Memory B cell (primary cell): ENCODE data around the gene ARL6IP5.
A peak's percentile ranks its signal among the peaks of the same experiment; 100 is the strongest.

Experiments used
- ATAC-seq: fragments of 150-1000 bp; cut with Tn5 transposase; 2 replicates; pipeline ENCODE4 v1.10.0; 2021; ENCODE audit warnings: low read depth, mild to moderate bottlenecking, moderate library complexity
- DNase-seq, 2 donors: peaks; one replicate each; pipeline ENCODE4 v3.0.0; 2022; ENCODE audit warnings: low spot score in 2 of 2
- H3K27ac Mint-ChIP-seq: one replicate; pipeline ENCODE4 v1.8.0; 2022; ENCODE audit warnings: mild to moderate bottlenecking, moderate library complexity, mixed read lengths
- H3K27me3 Mint-ChIP-seq: one replicate; pipeline ENCODE4 v1.8.0; 2022; ENCODE audit warnings: mixed read lengths
- H3K36me3 Mint-ChIP-seq: one replicate; pipeline ENCODE4 v1.8.0; 2022; ENCODE audit warnings: mild to moderate bottlenecking, mixed read lengths
- H3K4me1 Mint-ChIP-seq: one replicate; pipeline ENCODE4 v1.8.0; 2022; ENCODE audit warnings: mixed read lengths
- H3K4me3 Mint-ChIP-seq: one replicate; pipeline ENCODE4 v1.8.0; 2022; ENCODE audit warnings: mild to moderate bottlenecking, moderate library complexity, mixed read lengths
- H3K9me3 Mint-ChIP-seq: one replicate; pipeline ENCODE4 v1.8.0; 2022; ENCODE audit warnings: mixed read lengths

ARL6IP5 gene

DNA sequence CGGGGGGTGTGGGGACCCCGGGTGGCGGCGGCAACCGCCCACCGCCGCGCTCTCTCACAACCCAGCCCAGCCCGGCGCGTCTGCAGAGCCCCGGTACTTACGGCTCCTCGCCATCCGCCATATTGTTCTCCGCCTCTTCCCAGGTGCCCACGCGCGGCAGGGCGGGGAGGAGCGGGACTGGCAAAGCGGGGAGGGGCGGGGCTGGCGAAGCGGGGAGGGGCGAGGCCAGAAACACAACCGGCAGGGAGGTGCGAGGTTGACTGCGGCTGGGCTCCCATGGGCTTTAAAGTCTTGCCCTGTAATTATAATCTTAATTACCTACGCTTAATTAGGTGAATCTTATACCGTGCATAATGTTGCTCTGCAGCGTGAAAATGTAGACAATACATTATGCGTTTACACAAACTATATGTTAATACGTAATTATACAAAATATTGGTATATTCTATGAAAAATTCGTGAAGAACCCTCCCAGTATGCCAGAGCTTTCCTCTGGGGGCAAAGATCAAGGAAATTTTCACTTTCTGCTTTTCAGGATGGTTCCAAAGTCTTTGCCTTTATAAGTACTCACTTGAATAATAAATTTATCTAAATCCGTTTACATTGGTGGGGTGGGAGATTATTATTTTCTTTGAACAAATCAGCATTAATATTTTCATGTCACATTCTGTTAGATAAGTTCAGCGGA is 4.4 kb upstream of the ARL6IP5 start, which contains the start of gene UBA3:
TSS of gene UBA3 (minus strand) at position 133 of the 688 bp plus-strand sequence. CDS start at position 121, 12 bp downstream.
- ATAC-seq (peak; percentile 66), DNase-seq (peak; percentile 72 to 77)
- Mint-ChIP-seq H3K4me1 (peaks cover 36% of the 10 kb centered on the region), H3K4me3 (peak within 1 kb of the TSS; percentile 84), H3K36me3 (peaks cover 2% of the 10 kb centered on the region), H3K9me3 (no peaks in the 10 kb centered on the region), H3K27me3 (no peaks in the 10 kb centered on the region), H3K27ac (peak within 1 kb of the TSS; percentile 99)

GRCh38 chr3:69081583-69082262 is 3.0 kb upstream of the ARL6IP5 start:
- Mint-ChIP-seq H3K27me3 (no peaks in the 10 kb centered on the region), H3K36me3 (peaks cover under 1% of the 10 kb centered on the region), H3K4me3 (peak overlapping the region; percentile 47), H3K4me1 (peaks cover 40% of the 10 kb centered on the region), H3K27ac (peak overlapping the region; percentile 99), H3K9me3 (no peaks in the 10 kb centered on the region)
- DNase-seq (no peak), ATAC-seq (no peak)

- Mint-ChIP-seq H3K36me3 (no peaks in the 10 kb centered on the region), H3K4me3 (no peak overlapping the region), H3K4me1 (peaks cover 40% of the 10 kb centered on the region), H3K9me3 (no peaks in the 10 kb centered on the region), H3K27me3 (no peaks in the 10 kb centered on the region), H3K27ac (peak overlapping the region; percentile 99)
- ATAC-seq (no peak), DNase-seq (no peak)
Observed at GRCh38 chr3:69082361-69082760, 2.4 kb upstream of the ARL6IP5 start.

- DNase-seq (peak in 1 of 2 donors; percentile 48), ATAC-seq (peak; percentile 40)
- peaks cover 38% of the 10 kb centered on the region for H3K4me1 Mint-ChIP-seq
- H3K27ac Mint-ChIP-seq = peak overlapping the region; percentile 99
- H3K27me3 Mint-ChIP-seq = no peaks in the 10 kb centered on the region
- H3K36me3 Mint-ChIP-seq = no peaks in the 10 kb centered on the region
- no peaks in the 10 kb centered on the region for H3K9me3 Mint-ChIP-seq
- H3K4me3 Mint-ChIP-seq = peak overlapping the region; percentile 65
Observed at GRCh38 chr3:69082805-69083204, 1.9 kb upstream of the ARL6IP5 start.

DNA sequence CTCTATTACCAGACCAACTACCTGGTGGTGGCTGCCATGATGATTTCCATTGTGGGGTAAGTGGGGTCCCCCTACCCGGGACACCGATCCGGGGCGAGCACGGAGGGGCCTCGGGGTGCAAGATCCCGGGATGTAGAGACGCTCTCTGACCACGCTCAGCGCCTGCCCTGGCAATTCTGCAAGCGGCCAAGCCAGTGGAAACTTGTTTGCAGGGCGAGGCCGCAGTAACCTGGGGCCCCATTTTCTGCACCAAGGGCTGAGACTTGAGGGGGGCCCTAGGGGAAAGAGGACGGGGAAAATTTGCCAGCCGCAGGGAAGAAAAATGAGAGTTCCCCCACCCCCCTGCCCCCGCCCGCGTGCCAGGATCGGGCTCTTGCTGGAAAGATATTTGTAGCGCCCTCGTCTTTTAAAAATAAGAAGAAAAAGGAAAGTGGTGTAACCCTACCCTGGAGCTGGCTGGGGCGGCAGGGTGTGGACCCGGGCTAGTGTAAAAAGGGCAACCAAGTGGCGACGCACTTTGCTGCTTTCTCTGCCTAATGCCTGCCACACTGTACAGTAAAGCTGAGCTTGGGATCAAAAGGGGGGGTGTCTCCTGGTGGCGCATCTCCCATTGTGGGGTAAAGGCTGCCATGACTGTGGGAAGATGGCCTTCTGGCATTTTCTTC is 563 bp downstream of the ARL6IP5 start:
- no peaks in the 10 kb centered on the region for H3K9me3 Mint-ChIP-seq
- ATAC-seq (no peak), DNase-seq (no peak)
- peaks cover 7% of the 10 kb centered on the region for H3K36me3 Mint-ChIP-seq
- no peaks in the 10 kb centered on the region for H3K27me3 Mint-ChIP-seq
- peak overlapping the region; percentile 99 for H3K27ac Mint-ChIP-seq
- peak overlapping the region; percentile 98 for H3K4me3 Mint-ChIP-seq
- H3K4me1 Mint-ChIP-seq = peaks cover 49% of the 10 kb centered on the region

GRCh38 chr3:69085833-69086722 is 1.3 kb downstream of the ARL6IP5 start:
- H3K27ac Mint-ChIP-seq = peak overlapping the region; percentile 99
- no peak for ATAC-seq
- no peaks in the 10 kb centered on the region for H3K9me3 Mint-ChIP-seq
- H3K27me3 Mint-ChIP-seq = no peaks in the 10 kb centered on the region
- DNase-seq = no peak
- peaks cover 54% of the 10 kb centered on the region for H3K4me1 Mint-ChIP-seq
- H3K4me3 Mint-ChIP-seq = peak overlapping the region; percentile 98
- peaks cover 11% of the 10 kb centered on the region for H3K36me3 Mint-ChIP-seq

DNA sequence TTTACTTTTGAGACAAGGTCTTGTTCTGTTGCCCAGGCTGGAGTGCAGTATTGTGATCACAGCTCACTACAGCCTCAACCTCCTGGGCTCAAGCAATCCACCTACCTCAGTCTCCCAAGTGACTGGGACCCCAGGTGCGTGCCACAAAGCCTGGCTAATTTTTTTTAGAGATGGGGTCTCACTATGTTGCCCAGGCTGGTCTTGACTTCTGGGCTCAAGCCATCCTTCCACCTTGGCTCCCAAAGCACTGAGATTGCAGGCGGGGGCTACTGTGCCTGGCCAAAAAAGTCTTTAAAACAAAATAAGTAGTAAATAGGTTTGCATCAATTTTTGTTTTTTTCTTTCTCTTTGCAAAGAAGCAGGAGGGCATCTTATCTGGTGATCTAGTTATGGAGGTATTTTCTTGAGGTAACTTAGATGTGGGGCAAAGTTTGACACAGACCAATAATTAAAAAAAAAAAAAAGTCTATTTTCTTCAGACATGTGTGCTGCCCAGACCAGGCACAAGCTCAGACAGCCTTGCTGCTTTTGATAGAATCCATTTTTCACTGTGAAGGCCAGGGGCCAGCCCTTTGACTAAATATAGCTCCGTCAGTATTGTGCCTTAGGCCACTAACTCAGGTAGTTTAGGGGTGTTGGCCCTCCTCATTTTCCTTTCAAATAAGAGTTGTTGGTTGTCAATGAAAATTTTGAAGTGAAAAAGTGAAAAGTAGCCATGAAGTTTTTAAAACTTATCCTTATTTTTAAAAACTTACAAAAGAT is 2.5 kb downstream of the ARL6IP5 start:
- DNase-seq (no peak), ATAC-seq (no peak)
- Mint-ChIP-seq H3K4me1 (peaks cover 54% of the 10 kb centered on the region), H3K36me3 (peaks cover 11% of the 10 kb centered on the region), H3K9me3 (no peaks in the 10 kb centered on the region), H3K27me3 (no peaks in the 10 kb centered on the region), H3K4me3 (peak overlapping the region; percentile 98), H3K27ac (peak overlapping the region; percentile 20)

DNA sequence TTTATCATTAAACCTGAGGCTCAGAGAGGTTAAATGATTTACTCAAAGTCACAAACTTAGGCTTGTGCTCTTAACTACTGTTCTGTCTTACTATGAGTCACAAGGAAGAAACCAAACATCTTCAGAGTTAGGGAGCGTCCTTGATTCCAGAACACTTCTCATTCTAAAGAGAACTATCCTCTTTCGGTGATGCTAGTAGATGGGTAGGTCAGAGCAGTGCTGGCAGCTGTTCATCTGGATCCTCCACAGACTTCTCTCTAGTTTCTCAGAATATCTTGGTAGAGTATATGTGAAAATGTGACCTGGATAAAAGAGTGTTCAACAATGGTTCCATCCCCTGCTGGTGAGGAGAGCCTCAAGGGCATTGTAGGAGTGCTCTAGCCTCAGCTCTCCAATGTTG is 3.3 kb downstream of the ARL6IP5 start:
- peak overlapping the region; percentile 87 for H3K4me3 Mint-ChIP-seq
- no peaks in the 10 kb centered on the region for H3K27me3 Mint-ChIP-seq
- peaks cover 11% of the 10 kb centered on the region for H3K36me3 Mint-ChIP-seq
- H3K4me1 Mint-ChIP-seq = peaks cover 50% of the 10 kb centered on the region
- DNase-seq (no peak), ATAC-seq (no peak)
- H3K27ac Mint-ChIP-seq = peak overlapping the region; percentile 91
- H3K9me3 Mint-ChIP-seq = no peaks in the 10 kb centered on the region

DNA sequence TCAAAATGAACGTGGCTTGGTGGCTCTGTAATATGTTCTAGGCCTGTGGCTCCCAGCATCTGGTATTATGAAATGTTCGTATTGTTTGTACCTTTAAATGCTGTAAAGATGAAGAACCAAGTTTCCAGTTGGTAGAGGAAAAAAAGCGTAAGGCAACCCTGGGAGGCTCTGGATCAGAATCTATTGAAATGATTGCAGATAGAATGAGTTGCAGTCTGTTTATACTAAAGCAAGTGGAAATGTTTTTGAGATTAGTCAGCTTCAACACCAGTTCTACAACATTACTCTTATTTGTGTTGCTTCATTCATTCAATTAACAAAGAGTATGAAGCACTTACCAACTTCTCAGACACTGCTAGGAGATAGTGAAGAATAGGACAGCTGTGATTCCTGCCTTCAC is 5.3 kb downstream of the ARL6IP5 start:
- ATAC-seq = no peak
- peaks cover 12% of the 10 kb centered on the region for H3K36me3 Mint-ChIP-seq
- DNase-seq = no peak

DNA sequence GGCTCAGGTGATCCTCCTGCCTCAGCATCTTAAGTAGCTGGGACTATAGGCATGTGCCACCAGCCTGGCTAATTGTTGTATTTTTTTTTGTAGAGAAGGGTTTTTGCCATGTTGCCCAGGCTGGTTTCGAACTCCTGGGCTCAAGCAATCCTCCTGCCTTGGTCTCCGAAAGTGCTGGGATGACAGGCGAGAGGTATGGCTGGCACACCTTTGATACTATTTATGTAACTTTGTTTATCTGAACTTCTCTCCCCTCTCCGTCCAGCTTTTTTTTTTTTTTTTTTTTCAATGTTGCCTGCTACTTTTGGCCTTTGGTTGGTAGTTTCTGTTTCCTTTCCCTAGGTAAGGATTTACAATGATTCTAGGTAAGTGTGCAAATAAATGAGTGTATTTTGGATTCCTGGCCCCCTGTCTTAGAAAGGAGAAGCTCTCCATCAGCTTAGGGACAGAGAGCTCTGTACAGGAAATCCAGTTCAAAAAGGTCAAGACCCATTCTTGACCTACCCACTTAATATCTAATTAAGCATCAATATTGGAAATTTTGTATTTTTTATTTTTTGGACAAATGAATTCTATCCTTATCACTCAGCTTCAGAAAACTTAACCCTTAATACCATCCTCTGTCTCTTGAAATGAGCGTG is 6.8 kb downstream of the ARL6IP5 start:
- Mint-ChIP-seq H3K9me3 (no peaks in the 10 kb centered on the region), H3K27me3 (no peaks in the 10 kb centered on the region), H3K4me3 (peak overlapping the region; percentile 79), H3K27ac (peak overlapping the region; percentile 89), H3K4me1 (peaks cover 62% of the 10 kb centered on the region), H3K36me3 (peaks cover 13% of the 10 kb centered on the region)
- ATAC-seq (peak; percentile 12), DNase-seq (no peak)

More for the DNA sequence above, 5.3 kb downstream of the ARL6IP5 start:
- Mint-ChIP-seq H3K27ac (peak overlapping the region; percentile 89), H3K4me1 (peaks cover 58% of the 10 kb centered on the region), H3K9me3 (no peaks in the 10 kb centered on the region), H3K4me3 (peak overlapping the region; percentile 59), H3K27me3 (no peaks in the 10 kb centered on the region)

DNA sequence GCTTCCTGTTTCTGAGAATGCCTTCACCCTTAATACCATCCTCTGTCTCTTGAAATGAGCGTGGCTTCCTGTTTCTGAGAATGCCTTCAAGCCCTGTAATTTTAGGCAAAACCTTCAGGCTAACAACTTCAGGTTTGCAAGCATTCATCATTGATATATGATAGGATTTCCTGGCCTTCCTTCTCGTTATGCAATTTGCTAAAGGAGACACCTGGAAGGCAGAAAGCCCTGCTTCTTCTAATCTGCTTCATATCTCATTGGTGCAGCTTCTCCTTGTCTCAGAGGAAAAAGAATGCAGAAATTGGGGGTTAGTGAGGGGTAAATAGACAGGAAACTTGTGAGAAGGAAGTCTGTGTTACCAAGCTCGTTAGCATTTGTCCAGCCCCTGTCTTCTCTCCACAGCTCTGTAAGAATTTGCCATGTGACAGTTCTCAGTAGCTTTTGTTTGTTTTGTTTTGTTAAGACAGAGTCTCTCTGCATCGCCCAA is 7.3 kb downstream of the ARL6IP5 start:
- ATAC-seq (peak; percentile 83), DNase-seq (peak in 1 of 2 donors; percentile 18)
- Mint-ChIP-seq H3K4me1 (peaks cover 63% of the 10 kb centered on the region), H3K27me3 (no peaks in the 10 kb centered on the region), H3K9me3 (no peaks in the 10 kb centered on the region), H3K4me3 (peak overlapping the region; percentile 79), H3K27ac (peak overlapping the region; percentile 89), H3K36me3 (peaks cover 14% of the 10 kb centered on the region)

DNA sequence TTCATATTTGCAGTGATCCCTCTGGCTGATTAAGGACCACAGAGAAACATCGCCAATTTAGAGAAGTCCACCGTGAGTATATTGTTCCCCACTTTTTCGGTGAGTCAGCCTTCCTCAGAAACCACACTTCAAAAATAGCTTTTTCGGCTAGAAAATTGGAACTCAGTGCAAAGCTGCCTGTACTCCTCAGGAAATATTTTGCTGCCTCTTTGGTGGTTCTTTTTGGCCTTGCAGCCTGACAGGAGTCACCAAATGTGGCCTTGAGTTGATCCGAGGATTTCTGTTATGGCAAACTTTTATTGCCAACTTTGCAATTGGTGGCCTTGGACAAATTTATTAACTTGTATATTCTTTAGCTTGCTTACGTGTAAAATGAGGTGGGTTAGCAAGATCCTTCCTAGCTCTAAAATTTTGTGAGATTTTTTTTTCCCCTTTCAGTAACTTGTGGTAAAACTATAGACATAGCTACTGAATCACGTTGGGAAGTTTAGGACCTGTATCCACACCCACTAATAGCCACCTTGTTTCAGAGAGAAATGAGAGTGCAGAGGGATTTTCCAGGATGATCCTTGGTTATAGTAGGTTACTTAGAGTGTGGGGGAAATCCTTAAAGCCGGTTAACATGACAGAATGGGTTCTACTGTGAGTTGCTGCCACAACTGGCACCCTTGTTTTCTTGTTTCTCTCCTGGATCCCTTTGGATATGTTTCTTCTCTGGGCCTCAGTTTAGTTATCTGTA is 9.9 kb downstream of the ARL6IP5 start:
- H3K36me3 Mint-ChIP-seq = peaks cover 17% of the 10 kb centered on the region
- no peak for ATAC-seq
- H3K4me3 Mint-ChIP-seq = peak overlapping the region; percentile 64
- H3K9me3 Mint-ChIP-seq = no peaks in the 10 kb centered on the region
- H3K27me3 Mint-ChIP-seq = no peaks in the 10 kb centered on the region
- peak overlapping the region; percentile 89 for H3K27ac Mint-ChIP-seq
- H3K4me1 Mint-ChIP-seq = peaks cover 61% of the 10 kb centered on the region
- no peak for DNase-seq
